ENCODE results near the gene CYP39A1.
"Not testable (repeated sequence)": the region's sequence is repeated elsewhere in the genome, so short reads cannot be mapped to it uniquely, and the experiment has no call there.

The CYP39A1 gene

DNA sequence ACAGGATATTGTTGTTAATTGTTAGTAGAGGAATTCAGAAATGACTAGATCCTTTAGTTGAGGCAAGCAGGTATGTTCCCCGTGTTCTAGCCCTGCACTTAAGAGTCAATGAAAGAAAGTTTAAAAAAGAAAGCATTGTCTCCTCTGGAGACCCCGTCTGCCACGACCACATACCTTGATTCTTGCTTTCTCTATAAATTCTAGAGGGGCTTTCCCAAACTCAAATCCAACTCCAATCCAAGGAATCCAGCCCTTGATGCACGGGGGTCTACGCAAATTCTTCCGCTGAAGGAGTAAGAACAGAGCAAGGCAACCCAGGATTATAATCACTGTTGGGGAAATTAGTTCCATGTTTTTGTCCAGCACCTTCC, 401 bp downstream of the CYP39A1 start:
- FAIRE-seq: no peak
- TF ChIP-seq SPI1 (IDR thresholded peaks at IDR 0.05; ENCODE audit: low read depth, low read length) (no peak), POLR2A (IDR thresholded peaks at IDR 0.05; ENCODE audit: low read depth, low read length) (no peak), PAX5 (IDR thresholded peaks at IDR 0.05; ENCODE audit: insufficient read depth, low read length, severe bottlenecking) (no peak), POLR2AphosphoS5 (IDR thresholded peaks at IDR 0.05; ENCODE audit: low read depth, low read length) (no peak), TAF1 (IDR thresholded peaks at IDR 0.05; ENCODE audit: low read depth, low read length) (no peak), POU2F2 (IDR thresholded peaks at IDR 0.05; ENCODE audit: low read depth, low read length) (no peak)

GRCh38 chr6:46651816-46652215, 802 bp downstream of the CYP39A1 start:
- TF ChIP-seq POU2F2 (IDR thresholded peaks at IDR 0.05; ENCODE audit: low read depth, low read length): no peak
- no peak for TF ChIP-seq TAF1 (IDR thresholded peaks at IDR 0.05; ENCODE audit: low read depth, low read length)
- no peak for TF ChIP-seq POLR2AphosphoS5 (IDR thresholded peaks at IDR 0.05; ENCODE audit: low read depth, low read length)
- TF ChIP-seq POLR2A (IDR thresholded peaks at IDR 0.05; ENCODE audit: low read depth, low read length): no peak
- no peak for TF ChIP-seq SPI1 (IDR thresholded peaks at IDR 0.05; ENCODE audit: low read depth, low read length)
- no peak for TF ChIP-seq PAX5 (IDR thresholded peaks at IDR 0.05; ENCODE audit: insufficient read depth, low read length, severe bottlenecking)
- no peak for DNase-seq (ENCODE audit: insufficient read length, low spot score)
- FAIRE-seq: no peak

More for the DNA sequence above, 401 bp downstream of the CYP39A1 start:
- no peak for DNase-seq (ENCODE audit: insufficient read length, low spot score)

DNA sequence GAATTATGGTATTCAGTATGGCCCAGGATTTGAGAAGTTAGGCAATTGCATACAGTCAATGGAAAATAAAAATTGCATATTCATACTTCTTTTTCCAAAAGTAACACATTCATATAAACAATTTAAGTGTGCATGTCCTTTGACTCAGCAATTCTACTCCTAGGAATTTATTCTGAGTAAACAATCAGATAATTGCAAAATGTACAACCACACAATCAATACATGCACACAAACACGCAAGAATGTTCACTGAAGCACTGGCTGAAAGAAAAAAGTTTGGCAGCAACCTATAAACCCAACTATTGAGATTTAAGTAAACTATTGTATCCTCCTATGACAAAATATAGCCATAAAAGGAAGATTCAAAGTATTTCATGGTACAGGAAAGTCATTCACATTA, 1.6 kb downstream of the CYP39A1 start:
- FAIRE-seq (no peak), DNase-seq (ENCODE audit: insufficient read length, low spot score) (no peak)
- TF ChIP-seq POLR2AphosphoS5 (IDR thresholded peaks at IDR 0.05; ENCODE audit: low read depth, low read length): no peak
- TF ChIP-seq SPI1 (IDR thresholded peaks at IDR 0.05; ENCODE audit: low read depth, low read length): no peak
- TF ChIP-seq PAX5 (IDR thresholded peaks at IDR 0.05; ENCODE audit: insufficient read depth, low read length, severe bottlenecking): no peak
- TF ChIP-seq POU2F2 (IDR thresholded peaks at IDR 0.05; ENCODE audit: low read depth, low read length): no peak
- TF ChIP-seq TAF1 (IDR thresholded peaks at IDR 0.05; ENCODE audit: low read depth, low read length): no peak
- no peak for TF ChIP-seq POLR2A (IDR thresholded peaks at IDR 0.05; ENCODE audit: low read depth, low read length)

DNA sequence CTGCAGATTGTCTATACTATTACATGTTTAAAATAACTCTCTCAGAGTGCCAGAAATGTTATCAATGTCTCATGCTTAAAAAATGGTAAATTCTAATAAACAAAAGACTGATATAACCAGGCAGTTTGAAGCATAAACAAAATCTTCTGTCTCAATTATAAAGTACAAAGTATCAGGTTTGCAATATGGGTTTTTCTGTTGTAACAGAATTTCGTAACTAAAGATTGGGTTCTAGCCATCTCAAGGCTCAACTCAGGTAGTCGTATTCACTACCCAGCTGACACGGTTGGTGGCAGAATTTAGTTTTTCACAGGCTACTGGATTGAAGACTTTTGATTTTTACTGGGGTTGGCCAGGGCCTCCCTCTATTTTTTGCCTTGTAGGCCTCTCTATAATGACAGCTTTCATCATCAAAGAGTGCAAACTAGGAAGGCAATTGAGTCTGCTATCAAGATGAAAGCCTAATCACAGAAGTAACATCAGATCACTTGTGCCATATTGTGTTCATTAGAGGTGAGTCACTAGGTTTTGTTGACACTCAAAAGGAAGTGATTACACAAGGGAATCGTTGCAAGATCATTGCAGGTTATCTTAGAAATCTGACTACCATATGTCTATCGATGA, 3.6 kb downstream of the CYP39A1 start:
- TF ChIP-seq POLR2AphosphoS5 (IDR thresholded peaks at IDR 0.05; ENCODE audit: low read depth, low read length): no peak
- no peak for TF ChIP-seq TAF1 (IDR thresholded peaks at IDR 0.05; ENCODE audit: low read depth, low read length)
- no peak for TF ChIP-seq PAX5 (IDR thresholded peaks at IDR 0.05; ENCODE audit: insufficient read depth, low read length, severe bottlenecking)
- no peak for TF ChIP-seq SPI1 (IDR thresholded peaks at IDR 0.05; ENCODE audit: low read depth, low read length)
- no peak for TF ChIP-seq POU2F2 (IDR thresholded peaks at IDR 0.05; ENCODE audit: low read depth, low read length)
- TF ChIP-seq POLR2A (IDR thresholded peaks at IDR 0.05; ENCODE audit: low read depth, low read length): no peak
- no peak for FAIRE-seq
- DNase-seq (ENCODE audit: insufficient read length, low spot score): no peak

DNA sequence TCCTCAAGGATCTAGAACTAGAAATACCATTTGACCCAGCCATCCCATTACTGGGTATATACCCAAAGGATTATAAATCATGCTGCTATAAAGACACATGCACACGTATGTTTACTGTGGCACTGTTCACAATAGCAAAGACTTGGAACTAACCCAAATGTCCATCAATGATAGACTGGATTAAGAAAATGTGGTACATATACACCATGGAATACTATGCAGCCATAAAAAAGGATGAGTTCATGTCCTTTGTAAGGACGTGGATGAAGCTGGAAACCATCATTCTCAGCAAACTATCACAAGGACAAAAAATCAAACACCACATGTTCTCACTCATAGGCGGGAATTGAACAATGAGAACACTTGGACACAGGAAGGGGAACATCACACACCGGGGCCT, 4.5 kb downstream of the CYP39A1 start:
- not testable (repeated sequence) for FAIRE-seq; DNase-seq (ENCODE audit: insufficient read length, low spot score)

- FAIRE-seq: no peak
- DNase-seq (ENCODE audit: insufficient read length, low spot score): no peak
- TF ChIP-seq POU2F2 (IDR thresholded peaks at IDR 0.05; ENCODE audit: low read depth, low read length) (no peak), PAX5 (IDR thresholded peaks at IDR 0.05; ENCODE audit: insufficient read depth, low read length, severe bottlenecking) (no peak), TAF1 (IDR thresholded peaks at IDR 0.05; ENCODE audit: low read depth, low read length) (no peak), SPI1 (IDR thresholded peaks at IDR 0.05; ENCODE audit: low read depth, low read length) (no peak), POLR2AphosphoS5 (IDR thresholded peaks at IDR 0.05; ENCODE audit: low read depth, low read length) (no peak), POLR2A (IDR thresholded peaks at IDR 0.05; ENCODE audit: low read depth, low read length) (no peak)
Measured at GRCh38 chr6:46645265-46645664, 7.4 kb downstream of the CYP39A1 start.

- DNase-seq (ENCODE audit: insufficient read length, low spot score) (no peak), FAIRE-seq (no peak)
- no peak for TF ChIP-seq POLR2A (IDR thresholded peaks at IDR 0.05; ENCODE audit: low read depth, low read length)
- TF ChIP-seq POLR2AphosphoS5 (IDR thresholded peaks at IDR 0.05; ENCODE audit: low read depth, low read length): no peak
- no peak for TF ChIP-seq SPI1 (IDR thresholded peaks at IDR 0.05; ENCODE audit: low read depth, low read length)
- no peak for TF ChIP-seq PAX5 (IDR thresholded peaks at IDR 0.05; ENCODE audit: insufficient read depth, low read length, severe bottlenecking)
- no peak for TF ChIP-seq POU2F2 (IDR thresholded peaks at IDR 0.05; ENCODE audit: low read depth, low read length)
- no peak for TF ChIP-seq TAF1 (IDR thresholded peaks at IDR 0.05; ENCODE audit: low read depth, low read length)
Measured at GRCh38 chr6:46642928-46643751, 9.5 kb downstream of the CYP39A1 start.

- FAIRE-seq: no peak
- DNase-seq (ENCODE audit: insufficient read length, low spot score): no peak
- TF ChIP-seq PAX5 (IDR thresholded peaks at IDR 0.05; ENCODE audit: insufficient read depth, low read length, severe bottlenecking): no peak
- no peak for TF ChIP-seq SPI1 (IDR thresholded peaks at IDR 0.05; ENCODE audit: low read depth, low read length)
- TF ChIP-seq TAF1 (IDR thresholded peaks at IDR 0.05; ENCODE audit: low read depth, low read length): no peak
- no peak for TF ChIP-seq POU2F2 (IDR thresholded peaks at IDR 0.05; ENCODE audit: low read depth, low read length)
- TF ChIP-seq POLR2AphosphoS5 (IDR thresholded peaks at IDR 0.05; ENCODE audit: low read depth, low read length): no peak
- TF ChIP-seq POLR2A (IDR thresholded peaks at IDR 0.05; ENCODE audit: low read depth, low read length): no peak
Measured at GRCh38 chr6:46638650-46639049, 14.0 kb downstream of the CYP39A1 start.

DNA sequence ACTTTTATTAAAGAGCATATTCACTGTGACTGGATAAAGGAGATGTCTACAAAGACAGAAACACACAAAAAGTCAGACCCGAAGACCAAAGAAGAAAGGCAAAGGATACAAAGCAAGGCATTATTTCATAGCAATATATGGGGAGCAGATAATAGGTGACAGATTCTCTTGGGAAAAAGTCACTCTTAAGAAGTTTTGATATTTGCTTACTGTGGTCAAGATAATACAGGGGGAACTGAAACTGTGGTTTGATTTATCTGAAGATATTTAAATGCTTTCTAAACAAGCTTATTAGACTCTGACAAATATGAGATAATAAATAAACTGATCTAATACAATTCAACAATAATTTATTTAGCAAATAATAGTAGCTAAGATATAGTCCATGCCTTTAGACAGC, 14.7 kb downstream of the CYP39A1 start:
- DNase-seq (ENCODE audit: insufficient read length, low spot score) (no peak), FAIRE-seq (no peak)
- TF ChIP-seq SPI1 (IDR thresholded peaks at IDR 0.05; ENCODE audit: low read depth, low read length): peak; percentile 10; the same call in 1 of the 2 replicates
- TF ChIP-seq POU2F2 (IDR thresholded peaks at IDR 0.05; ENCODE audit: low read depth, low read length): no peak

GRCh38 chr6:46637145-46637544, 15.5 kb downstream of the CYP39A1 start:
- FAIRE-seq: no peak
- DNase-seq (ENCODE audit: insufficient read length, low spot score): no peak

More at GRCh38 chr6:46637145-46637544, 15.5 kb downstream of the CYP39A1 start:
- TF ChIP-seq POLR2AphosphoS5 (IDR thresholded peaks at IDR 0.05; ENCODE audit: low read depth, low read length): no peak
- TF ChIP-seq PAX5 (IDR thresholded peaks at IDR 0.05; ENCODE audit: insufficient read depth, low read length, severe bottlenecking): no peak
- TF ChIP-seq SPI1 (IDR thresholded peaks at IDR 0.05; ENCODE audit: low read depth, low read length): no peak
- no peak for TF ChIP-seq TAF1 (IDR thresholded peaks at IDR 0.05; ENCODE audit: low read depth, low read length)
- TF ChIP-seq POU2F2 (IDR thresholded peaks at IDR 0.05; ENCODE audit: low read depth, low read length): no peak
- TF ChIP-seq POLR2A (IDR thresholded peaks at IDR 0.05; ENCODE audit: low read depth, low read length): no peak

Measured in GM12891 (cell line).